Stimulated activated CD4-positive, alpha-beta T cell treated with anti-CD3 and anti-CD28 coated beads, Interleukin-12 subunit alpha, Interleukin-12 subunit beta, amount 100 ng/mL, for 4 hours (primary cell): ENCODE measurements around the gene ATP6AP2.
"Not testable (repeated sequence)": the region's sequence is repeated elsewhere in the genome, so short reads cannot be mapped to it uniquely, and the experiment has no call there.

ENCODE experiments used
- DNase-seq: peaks from one replicate; pipeline ENCODE4 v3.0.0-alpha.2; 2020

ATP6AP2 gene

GRCh38 chrX:40580537-40581335, at the start of gene ATP6AP2:
Gene ATP6AP2 (plus strand): TSS chrX:40580970. CDS start chrX:40581066, 96 bp downstream.
- peak; percentile 78 for DNase-seq

- no peak for DNase-seq
These were observed 49.5 kb upstream of the ATP6AP2 start for GRCh38 chrX:40531056-40531826.

- DNase-seq, result no peak
These were observed 43.5 kb upstream of the ATP6AP2 start for GRCh38 chrX:40537310-40537709.

- DNase-seq, result no peak
These were observed 42.4 kb upstream of the ATP6AP2 start for GRCh38 chrX:40538406-40538805.

GRCh38 chrX:40539214-40540142, 41.3 kb upstream of the ATP6AP2 start:
- DNase-seq, result peak; percentile 42

- DNase-seq, result no peak
These were observed 38.6 kb upstream of the ATP6AP2 start for GRCh38 chrX:40542208-40542607.

- no peak for DNase-seq
These were observed 37.8 kb upstream of the ATP6AP2 start for GRCh38 chrX:40542972-40543371.

GRCh38 chrX:40543661-40544328, 37.0 kb upstream of the ATP6AP2 start:
- no peak for DNase-seq

- DNase-seq, result no peak
These were observed 36.2 kb upstream of the ATP6AP2 start for GRCh38 chrX:40544343-40545266.

GRCh38 chrX:40546870-40547269, 33.9 kb upstream of the ATP6AP2 start:
- no peak for DNase-seq

GRCh38 chrX:40550066-40550465, 30.7 kb upstream of the ATP6AP2 start:
- DNase-seq, result no peak

GRCh38 chrX:40552768-40553167, 28.0 kb upstream of the ATP6AP2 start:
- DNase-seq, result no peak

GRCh38 chrX:40558590-40558989, 22.2 kb upstream of the ATP6AP2 start:
- DNase-seq, result no peak

- no peak for DNase-seq
These were observed 17.0 kb upstream of the ATP6AP2 start for GRCh38 chrX:40563784-40564183.

GRCh38 chrX:40564447-40564846, 16.3 kb upstream of the ATP6AP2 start:
- DNase-seq, result no peak

- DNase-seq, result peak; percentile 2
These were observed 10.2 kb upstream of the ATP6AP2 start for GRCh38 chrX:40570346-40571093.

GRCh38 chrX:40571164-40571563, 9.6 kb upstream of the ATP6AP2 start:
- DNase-seq, result peak; percentile 17

GRCh38 chrX:40571600-40571999, 9.2 kb upstream of the ATP6AP2 start:
- no peak for DNase-seq

- no peak for DNase-seq
These were observed 7.0 kb upstream of the ATP6AP2 start for GRCh38 chrX:40573763-40574162.

GRCh38 chrX:40575411-40575810, 5.4 kb upstream of the ATP6AP2 start:
- DNase-seq, result not testable (repeated sequence)

GRCh38 chrX:40576291-40576690, 4.5 kb upstream of the ATP6AP2 start:
- no peak for DNase-seq
